Inferior parietal cortex (tissue), 1 donor: ENCODE measurements around the gene ANTXR2.
"Not testable (repeated sequence)": the region's sequence is repeated elsewhere in the genome, so short reads cannot be mapped to it uniquely, and the experiment has no call there.

Source experiments
- DNase-seq: peaks from one replicate; pipeline ENCODE4 v3.0.0-alpha.2; 2016; ENCODE audit errors: extremely low spot score

The ANTXR2 gene

GRCh38 chr4:80072744-80073472 lies at the start of gene ANTXR2:
Gene ANTXR2, minus strand, starts transcription at chr4:80073229. Its CDS starts 669 bp downstream, at chr4:80072560.
- peak; percentile 38 for DNase-seq

GRCh38 chr4:80121815-80122214 lies 48.8 kb upstream of the ANTXR2 start:
- DNase-seq: not testable (repeated sequence)

GRCh38 chr4:80119620-80120019 lies 46.6 kb upstream of the ANTXR2 start:
- DNase-seq: not testable (repeated sequence)

GRCh38 chr4:80116516-80116915 lies 43.5 kb upstream of the ANTXR2 start:
- DNase-seq: no peak

GRCh38 chr4:80115368-80116181 lies 42.5 kb upstream of the ANTXR2 start:
- DNase-seq: no peak

DNA sequence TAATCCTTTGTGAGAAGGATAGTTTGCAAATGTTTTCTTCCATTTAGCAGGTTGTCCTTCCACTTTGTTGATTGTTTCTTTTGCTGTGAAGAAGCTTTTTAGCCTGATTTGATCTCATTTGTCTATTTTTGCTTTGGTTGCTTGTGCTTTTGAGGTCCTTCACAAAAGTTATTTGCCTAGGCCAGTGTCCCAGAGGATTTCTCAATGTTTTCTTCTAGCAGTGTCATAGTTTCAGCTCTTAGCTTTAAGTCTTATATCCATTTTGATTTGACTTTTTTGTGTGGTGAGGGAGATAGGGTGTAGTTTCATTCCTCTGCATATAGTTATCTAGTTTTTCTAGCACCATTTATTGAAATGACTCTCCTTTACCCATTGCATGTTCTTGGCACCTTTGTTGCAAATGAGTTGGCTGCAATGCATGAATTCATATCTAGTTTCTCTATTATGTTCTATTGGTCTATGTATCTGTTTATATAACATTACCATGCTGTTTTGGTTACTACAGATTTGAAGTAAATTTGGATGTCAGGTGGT lies 41.8 kb upstream of the ANTXR2 start:
- DNase-seq: no peak

- DNase-seq: no peak
Observed at GRCh38 chr4:80113615-80114014, 40.6 kb upstream of the ANTXR2 start.

DNA sequence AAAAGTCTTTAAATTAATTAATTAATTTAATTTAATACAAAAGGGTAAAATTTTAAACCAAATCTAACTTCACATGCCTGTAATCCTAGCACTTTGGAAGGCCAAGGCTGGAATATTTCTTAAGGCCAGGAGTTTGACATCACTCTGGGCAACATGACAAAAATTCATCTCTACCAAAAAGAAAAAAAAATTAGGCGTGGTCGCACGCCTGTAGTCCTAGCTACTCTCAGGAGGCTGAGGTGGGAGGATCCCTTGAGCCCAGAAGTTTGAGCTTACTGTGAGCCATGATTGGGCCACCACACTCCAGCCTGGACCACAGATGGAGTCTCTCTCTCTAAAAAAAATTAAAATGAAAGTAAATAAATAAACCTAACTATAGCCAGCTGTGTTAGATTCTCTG lies 39.2 kb upstream of the ANTXR2 start:
- DNase-seq: no peak

DNA sequence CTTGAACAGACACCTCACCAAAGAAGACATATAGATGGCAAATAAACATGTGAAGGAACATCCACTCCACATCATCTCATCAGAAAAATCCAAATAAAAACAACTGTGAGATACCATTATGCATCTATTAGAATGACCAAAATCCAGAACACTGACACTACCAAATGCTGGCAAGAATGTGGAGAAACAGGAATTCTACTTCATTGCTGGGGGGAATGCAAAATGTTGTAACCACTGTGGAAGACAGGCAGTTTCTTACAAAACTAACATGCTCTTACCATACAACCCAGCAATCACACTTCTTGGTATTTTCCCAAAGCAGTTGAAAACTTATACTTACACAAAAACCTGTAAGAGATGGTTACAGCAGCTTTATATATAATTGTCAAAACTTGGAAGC lies 38.2 kb upstream of the ANTXR2 start:
- DNase-seq: no peak

DNA sequence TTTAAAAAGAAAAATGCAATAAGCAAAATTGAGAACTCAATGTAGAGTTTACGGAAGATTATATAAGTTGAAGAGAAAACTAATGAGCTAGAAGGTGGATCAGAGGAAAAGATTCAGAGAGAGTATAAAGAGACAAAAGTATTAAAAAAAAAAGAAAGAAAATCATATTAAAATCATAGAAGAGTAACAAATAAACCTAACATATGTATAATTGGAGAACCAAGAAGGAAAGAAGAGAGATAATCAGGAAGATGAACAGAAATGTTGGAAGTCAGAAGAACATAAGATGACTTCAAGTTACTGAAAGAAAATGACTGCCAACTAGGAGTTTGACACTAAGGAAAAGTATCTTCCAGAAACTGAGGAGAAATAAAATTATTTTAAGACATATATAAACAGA lies 34.3 kb upstream of the ANTXR2 start:
- DNase-seq: no peak

DNA sequence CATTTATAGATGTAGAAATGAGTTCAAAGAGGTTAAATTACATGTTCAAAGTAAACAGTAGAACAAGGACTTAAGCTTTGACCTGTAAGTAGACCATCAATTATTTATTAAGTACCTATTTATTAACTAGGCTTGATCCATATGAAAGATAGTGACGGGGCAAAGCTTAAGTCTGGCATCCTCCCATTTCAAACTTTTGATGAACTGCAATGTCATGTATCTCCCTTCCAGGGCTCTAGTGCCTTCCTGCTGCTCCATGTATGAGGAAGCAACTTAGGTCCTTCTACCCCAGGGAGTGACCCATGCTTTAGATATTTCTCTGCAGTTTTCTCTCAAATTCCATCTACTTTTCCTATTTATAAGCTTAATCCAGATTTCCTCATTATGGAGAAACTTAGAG lies 31.9 kb upstream of the ANTXR2 start:
- DNase-seq: no peak

- DNase-seq: no peak
Observed at GRCh38 chr4:80103629-80104028, 30.6 kb upstream of the ANTXR2 start.

GRCh38 chr4:80101792-80102116 lies 28.7 kb upstream of the ANTXR2 start:
- no peak for DNase-seq

DNA sequence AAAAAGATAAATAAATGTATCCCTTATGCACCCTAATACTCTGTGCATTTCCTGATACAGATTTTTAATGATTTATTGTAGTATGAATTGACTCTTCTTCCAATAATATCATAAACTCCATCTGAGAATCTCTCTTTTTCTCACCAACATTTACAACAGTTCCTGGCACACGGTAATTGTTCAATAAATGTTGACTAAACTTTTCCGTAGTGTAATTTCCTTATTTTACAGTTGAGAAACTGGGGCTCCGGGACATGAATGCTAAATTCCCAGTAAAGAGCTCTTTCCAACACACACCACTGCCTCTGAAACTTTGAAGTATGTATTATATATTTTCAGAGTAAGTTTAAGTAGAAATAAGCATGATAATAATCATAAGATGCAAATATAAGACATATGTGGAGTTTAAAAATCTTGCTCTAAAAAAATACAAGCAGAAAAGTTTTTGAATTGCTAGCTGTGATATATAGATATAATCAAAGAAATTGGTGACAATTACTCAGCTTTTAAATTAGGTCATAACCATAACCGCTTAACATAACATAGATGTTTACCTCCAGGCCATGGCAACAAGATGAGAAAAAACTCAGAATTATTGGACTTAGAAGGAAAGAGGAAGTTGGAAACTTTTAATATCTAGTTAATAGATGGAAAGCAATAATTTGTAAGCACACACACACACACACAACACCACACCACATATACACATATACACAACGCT lies 28.2 kb upstream of the ANTXR2 start:
- DNase-seq: no peak

DNA sequence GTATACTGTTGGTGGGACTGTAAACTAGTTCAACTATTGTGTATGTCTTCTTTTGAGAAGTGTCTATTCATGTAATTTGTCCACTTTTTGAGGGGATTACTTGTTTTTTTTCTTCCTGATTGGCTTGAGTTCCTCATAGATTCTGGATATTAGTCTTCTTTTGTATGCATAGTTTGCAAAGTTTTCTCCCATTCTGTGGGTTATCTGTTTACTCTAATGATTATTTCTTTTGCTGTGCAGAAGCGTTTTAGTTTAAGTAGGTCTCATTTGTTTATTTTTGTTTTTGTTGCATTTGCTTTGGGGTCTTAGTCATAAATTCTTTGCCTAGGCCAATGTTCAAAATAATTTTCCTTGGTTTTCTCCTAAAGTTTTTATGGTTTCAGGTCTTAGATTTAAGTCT lies 26.6 kb upstream of the ANTXR2 start:
- DNase-seq: no peak

GRCh38 chr4:80098635-80099034 lies 25.6 kb upstream of the ANTXR2 start:
- no peak for DNase-seq

- DNase-seq: no peak
Observed at GRCh38 chr4:80097400-80098177, 24.6 kb upstream of the ANTXR2 start.

- DNase-seq: no peak
Observed at GRCh38 chr4:80096175-80096850, 23.3 kb upstream of the ANTXR2 start.

GRCh38 chr4:80094191-80094590 lies 21.2 kb upstream of the ANTXR2 start:
- DNase-seq: no peak

DNA sequence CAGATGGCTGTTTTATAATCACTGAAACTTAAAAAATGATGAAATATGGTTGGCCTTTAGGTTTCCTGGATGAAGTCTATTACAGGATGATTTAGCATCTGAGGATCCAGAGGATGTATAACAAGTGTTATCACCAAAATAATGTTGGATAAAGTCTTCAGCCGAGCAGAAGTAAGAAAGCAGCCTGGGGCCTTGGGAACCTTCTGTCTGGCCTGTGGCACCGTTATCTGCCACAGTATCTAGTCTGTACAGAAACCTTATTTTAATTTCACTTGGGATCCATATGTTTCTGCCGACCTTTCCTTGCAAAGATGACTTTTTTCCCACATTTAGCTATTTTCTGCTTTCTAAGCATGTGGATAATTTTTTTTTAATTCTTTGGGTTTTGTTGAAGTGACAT lies 20.5 kb upstream of the ANTXR2 start:
- DNase-seq: no peak

DNA sequence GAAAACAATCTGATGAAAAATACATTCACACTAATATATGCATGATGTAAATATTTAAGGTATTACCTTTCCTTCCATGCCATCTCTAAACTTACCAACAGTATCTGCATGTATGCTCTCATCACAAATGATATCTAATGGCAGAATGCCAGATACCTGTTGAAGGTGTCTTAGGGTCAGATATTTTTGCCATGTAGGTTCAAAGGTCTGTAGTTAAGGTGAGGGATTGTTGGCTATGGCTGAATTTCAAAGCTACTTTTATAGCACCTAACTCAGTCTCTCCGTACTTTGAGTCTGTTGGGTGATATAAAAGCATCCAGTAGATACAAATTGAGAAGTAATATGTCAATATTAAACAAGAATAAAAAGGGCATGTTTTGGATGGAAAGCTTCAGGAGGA lies 19.8 kb upstream of the ANTXR2 start:
- DNase-seq: no peak
